Stimulated activated CD8-positive, alpha-beta memory T cell treated with anti-CD3 and anti-CD28 coated beads, Interleukin-2, amount 100 ng/mL, for 48 hours (primary cell): ENCODE results near the gene TTLL1.

Source experiments
- DNase-seq, 2 donors: peaks; one replicate each; pipeline ENCODE4 v3.0.0-alpha.2; 2020; ENCODE audit warnings: low read depth in 2 of 2

Gene TTLL1

GRCh38 chr22:42993651-42994275 lies 95.4 kb downstream of the TTLL1 start:
- DNase-seq, result no peak

- DNase-seq, result no peak
Measured at GRCh38 chr22:42992886-42993479, 96.2 kb downstream of the TTLL1 start.

GRCh38 chr22:42992092-42992491 lies 97.1 kb downstream of the TTLL1 start:
- DNase-seq, result no peak

GRCh38 chr22:42991010-42991651 lies 98.1 kb downstream of the TTLL1 start:
- DNase-seq, result no peak

- DNase-seq, result no peak
Measured at GRCh38 chr22:42990131-42990838, 98.9 kb downstream of the TTLL1 start.
